Activated CD4-positive, alpha-beta T cell treated with anti-CD3 and anti-CD28 coated beads for 24 hours (primary cell): Measurements from ENCODE around the gene DNAJC8.
A peak's percentile ranks its signal among the peaks of the same experiment; 100 is the strongest.

Experiments used
- DNase-seq, 2 donors: peaks; one replicate each; pipeline ENCODE4 v3.0.0-alpha.2; 2020; ENCODE audit warnings: low read depth in 2 of 2

Gene DNAJC8

DNA sequence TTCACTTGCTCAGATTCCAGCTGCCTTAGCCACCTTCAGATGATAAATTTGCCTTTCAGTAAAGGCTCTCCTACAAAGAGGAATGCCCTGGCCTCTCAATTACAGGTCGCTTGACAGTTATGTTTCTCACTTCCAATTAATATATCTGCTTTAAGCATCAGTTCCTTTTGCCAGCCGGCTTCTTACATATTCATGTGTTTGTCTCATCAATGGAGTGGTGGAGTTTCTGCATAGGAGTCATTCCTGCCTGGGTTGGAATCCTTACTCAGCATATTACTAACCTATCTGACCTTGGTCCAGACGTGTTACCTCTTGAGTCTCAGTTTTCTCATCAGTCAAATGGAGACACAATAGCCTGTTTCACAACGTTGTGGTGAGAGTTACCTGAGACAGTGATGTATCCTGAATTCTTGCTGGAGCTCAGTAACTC, 17.1 kb upstream of the DNAJC8 start:
- DNase-seq = no peak

DNA sequence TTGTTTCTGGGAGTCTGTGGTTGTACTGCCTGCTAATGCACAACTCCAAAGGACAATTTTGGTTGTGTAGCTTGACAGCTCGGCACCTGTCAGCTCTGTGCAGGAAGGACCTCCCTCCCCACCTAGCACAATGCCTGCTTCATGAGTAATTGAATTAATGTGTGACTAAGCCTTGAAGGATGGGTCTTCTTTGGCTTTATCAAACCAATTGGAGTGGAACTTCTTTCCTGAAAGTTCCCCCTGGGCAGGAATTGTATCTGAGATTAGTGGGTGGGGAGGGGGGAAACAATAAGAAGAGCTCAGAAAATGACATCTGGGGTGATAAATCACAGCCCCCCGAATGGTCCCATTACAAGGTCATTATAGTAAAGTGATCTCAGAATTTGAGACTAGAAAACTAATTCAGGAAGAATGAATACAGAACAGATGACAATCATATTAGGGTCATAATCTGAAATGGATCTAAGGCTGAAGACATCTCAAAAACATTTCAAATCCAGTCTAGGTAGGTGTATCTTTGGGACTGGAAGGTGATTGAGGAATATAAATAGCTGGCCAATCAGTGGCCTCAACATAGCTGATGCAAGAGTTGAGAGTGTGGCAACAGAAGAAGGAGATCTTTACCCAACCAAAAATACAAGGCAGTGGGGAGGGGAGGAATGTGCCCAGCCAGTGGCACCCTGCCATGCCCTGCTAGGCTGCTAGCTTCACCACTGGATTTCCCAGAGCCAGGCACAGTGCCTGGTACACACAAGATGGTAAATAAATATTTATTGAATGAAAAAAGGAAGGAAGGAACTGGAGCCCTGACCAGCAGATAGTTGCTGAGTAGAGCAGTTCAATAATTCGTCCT, 16.4 kb upstream of the DNAJC8 start:
- no peak for DNase-seq

DNA sequence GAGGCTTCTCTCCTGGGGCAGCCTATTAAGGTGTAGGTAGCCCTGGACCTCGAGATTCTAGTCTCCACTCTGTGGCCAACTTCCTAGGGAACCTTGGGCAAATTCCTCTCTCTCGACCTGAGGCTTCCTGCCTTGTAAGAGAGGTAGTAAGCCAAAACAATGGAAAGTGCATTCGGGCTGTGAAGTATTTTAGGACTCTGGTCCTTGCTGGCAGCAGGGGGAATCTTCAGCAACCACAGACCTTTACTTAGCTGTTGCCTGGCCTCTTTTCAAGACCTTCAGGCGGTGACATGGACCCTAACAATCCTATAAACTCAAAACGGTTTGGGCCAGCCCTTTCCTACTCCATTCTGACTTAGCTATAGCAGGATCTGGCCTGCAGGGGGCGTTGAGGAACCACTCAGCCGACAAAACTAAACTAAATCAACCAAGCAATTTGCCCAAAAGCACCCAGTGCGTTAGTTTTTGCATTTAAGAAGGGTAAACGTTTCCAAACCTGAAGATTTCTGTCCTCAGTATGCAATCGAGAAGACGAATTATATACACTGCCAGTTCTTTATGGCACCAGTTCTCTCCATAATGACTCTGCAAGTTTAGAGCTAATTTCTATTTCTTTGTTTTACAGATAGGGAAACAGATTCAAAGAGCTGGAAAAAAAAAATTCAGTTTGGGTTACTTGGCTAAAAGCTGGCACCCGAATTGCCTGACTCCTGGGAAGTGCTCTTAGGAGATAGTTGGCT, 15.6 kb upstream of the DNAJC8 start:
- DNase-seq = peak; percentile 74 to 78

DNA sequence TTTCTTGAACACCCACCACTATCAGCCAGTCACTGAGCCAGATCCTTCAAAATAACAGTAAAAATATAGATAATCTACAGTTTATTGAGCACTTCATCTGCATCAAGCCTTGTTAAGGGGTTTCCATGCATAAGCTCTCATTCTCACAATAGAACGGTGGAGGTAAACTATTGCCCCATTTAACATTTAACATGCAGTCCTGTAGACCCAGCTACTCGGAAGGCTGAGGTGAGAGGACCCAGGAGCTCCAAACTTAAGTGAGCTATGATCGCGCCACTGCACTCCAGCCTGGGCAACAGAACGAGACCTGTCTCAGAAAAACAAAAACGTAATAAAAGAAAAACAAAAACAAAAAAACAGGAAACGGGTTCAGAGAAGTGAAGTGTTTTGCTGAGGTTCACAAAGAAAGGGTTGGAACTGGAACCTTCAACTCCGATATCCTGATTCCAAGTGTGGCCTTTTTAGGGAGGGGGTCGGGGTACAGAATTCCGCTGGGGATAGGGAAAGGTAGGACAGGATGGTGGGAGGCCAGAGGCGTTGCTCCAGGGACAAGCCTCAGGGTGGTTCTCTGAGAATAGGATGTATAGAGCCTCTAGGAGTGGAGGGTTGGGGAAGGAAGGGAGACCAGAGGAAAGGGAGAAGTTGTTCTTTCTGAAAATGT, 14.9 kb upstream of the DNAJC8 start:
- no peak for DNase-seq

DNA sequence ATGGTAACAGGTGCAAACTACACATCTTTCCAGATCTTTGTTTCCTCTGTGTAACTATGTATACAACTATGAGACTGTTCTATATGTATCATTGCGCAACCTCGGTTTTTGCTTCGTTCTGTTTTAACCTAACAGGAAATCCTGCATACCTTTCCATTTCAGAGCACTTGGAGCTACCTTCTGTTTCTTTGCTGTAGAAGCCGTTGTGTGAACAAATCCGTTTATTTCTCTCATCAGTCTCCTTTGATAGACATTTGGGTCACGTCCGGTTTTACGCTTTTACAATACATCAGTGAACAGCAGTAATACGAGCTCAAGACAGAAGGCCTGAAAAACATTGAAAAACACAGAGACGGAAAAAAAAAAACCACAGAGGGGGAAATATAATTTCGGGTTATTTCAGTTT, 13.6 kb upstream of the DNAJC8 start:
- DNase-seq = no peak

DNA sequence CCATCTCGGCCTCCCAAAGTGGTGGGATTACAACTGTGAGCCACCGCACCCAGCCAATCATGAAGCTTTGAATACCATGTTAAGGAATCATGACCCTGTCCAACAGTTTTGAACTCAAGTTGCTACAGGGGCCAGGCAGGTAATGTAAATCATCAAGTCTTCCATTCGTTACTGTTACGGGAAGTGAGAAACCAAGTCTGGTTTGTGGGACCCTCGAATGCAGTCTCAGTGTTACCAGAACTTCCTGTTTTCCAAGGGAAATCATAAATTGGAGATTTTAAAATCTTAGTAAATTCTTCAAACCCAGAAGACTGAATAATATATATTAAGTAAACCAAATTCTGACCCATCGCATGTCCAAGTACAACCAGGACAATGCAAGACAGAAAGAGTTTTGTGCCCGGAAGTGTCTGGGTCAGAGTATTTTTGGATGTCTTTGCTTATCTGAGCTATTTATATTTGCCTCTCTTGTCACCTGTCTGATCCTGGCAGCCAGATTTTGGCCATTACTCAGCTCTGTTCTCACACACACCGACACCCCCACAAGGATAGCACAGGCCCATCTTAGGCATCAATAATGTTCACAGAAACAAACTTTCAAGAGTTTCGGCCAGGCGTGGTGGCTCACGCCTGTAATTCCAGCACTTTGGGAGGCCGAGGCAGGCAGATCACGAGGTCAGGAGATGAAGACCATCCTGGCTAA, 11.9 kb upstream of the DNAJC8 start:
- DNase-seq = no peak

DNA sequence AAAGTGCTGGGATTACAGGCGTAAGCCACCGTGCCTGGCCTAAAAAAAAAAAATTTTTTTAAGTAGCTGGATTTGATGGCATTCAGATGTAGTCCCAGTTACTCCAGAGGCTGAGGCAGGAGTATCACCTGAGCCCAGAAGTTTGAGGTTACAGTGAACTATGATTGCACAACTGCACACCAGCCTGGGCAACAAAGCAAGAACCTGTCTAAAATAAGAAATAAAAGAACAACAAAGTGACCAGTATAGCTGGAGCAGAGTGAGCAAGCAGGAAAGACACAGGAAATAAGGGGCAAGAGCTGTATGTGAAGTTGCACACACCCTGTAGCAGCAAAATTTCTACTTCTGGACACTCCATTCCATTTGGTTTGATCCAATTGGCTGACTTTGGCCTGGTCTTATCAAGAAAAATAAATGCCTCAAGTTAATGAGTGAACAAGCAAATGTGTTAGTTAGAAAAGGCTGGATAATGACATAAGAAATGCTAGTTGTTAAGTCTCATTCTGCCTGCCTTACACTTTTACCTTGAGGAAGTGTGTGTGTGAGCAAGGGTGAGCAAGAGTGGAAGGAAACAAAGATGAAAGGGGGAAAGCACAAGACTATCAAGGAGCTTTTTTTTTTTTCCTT, 11.0 kb upstream of the DNAJC8 start:
- no peak for DNase-seq

DNA sequence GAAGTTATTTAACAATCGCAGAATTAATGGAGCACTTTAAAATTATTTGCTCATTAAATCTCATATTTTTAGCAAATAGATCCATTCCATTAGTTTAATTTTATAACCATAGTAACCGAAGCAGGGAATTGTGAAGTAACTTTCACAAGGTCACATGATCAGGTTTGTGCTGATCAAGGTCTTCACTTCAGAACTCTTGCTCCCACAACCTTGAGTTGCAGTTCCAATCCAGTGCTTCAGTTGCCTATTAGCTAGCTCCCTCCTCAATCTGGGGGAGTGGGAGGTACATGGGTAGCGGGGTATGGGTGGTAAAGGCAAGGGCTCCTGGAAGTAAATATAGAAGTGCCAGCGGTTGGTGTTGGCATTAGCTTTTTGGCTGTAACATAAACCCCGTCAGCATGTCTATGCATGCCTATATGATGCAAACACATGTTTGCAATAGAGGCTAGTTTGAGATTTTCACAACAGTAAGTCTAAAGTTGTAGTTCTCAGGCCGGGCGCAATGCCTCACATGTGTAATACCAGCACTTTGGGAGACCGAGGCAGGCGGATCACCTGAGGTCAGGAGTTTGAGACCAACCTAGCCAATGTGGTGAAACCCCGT, 8.9 kb upstream of the DNAJC8 start:
- no peak for DNase-seq

DNA sequence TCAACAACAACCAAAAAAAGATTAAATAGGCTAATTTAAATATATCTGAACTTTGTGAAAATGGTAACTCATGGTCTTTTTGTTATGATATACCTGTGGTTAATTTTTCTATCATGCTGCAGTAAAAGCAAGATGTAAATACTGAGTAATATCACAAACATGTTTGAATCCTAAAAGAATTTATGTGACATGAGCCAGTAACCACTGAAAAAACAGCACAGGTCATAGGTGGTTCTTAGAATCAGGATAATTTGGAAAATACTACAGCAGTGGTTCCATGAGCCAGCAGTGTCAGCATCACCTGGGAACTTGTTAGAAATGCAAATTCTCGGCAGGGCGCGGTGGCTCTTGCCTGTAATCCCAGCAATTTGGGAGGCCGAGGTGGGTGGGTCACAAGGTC, 7.2 kb upstream of the DNAJC8 start:
- no peak for DNase-seq

DNA sequence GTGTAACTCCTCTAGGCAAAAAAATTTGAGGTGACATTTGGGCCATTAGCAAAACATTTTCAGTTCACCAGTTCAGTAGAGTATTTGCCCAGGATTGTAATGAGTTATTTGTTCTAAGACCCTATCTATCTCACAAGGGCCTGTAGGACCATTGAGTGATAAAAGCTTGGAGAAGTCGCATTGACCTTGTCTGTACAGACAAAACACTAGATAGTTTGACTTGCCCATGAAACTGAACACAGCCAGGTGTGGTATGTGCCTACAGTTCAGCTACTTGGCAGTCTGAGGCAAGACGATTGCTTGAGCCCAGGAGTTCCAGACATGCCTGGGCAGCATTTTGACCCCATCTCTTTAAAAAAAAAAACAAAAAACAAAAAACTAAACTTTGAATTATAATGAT, 6.2 kb upstream of the DNAJC8 start:
- DNase-seq = no peak

DNA sequence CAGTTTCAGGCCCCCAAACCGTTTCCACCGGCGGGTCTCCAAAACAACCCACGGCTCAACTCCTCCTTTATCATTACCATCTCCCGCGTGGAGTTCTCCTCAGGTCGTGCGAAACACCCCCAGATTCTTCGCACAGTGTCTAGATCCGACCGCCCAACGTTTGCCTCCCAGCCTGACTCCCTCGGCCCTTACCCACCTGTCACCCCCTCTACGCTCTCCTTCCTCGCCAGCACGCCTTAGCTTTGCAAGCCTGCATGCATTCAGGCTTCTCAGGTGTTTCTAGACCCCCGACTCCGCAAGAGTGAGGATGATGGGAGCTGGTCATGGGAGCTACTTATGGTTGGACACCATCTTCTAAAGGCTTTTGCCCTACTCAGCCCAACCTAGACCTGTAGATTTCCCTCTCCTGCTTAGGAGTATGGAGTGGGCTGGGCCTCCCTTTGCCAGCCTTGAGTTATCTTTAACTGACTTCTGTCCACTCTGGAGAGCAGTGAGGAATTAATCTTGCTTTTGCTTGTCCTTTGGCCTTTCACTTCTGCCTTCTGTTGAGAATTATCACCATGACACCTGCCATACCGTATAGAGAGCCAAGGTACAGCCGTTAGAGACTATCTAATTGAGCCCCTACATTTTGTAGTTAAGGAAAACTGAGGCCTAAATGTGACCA, 4.0 kb upstream of the DNAJC8 start:
- no peak for DNase-seq

DNA sequence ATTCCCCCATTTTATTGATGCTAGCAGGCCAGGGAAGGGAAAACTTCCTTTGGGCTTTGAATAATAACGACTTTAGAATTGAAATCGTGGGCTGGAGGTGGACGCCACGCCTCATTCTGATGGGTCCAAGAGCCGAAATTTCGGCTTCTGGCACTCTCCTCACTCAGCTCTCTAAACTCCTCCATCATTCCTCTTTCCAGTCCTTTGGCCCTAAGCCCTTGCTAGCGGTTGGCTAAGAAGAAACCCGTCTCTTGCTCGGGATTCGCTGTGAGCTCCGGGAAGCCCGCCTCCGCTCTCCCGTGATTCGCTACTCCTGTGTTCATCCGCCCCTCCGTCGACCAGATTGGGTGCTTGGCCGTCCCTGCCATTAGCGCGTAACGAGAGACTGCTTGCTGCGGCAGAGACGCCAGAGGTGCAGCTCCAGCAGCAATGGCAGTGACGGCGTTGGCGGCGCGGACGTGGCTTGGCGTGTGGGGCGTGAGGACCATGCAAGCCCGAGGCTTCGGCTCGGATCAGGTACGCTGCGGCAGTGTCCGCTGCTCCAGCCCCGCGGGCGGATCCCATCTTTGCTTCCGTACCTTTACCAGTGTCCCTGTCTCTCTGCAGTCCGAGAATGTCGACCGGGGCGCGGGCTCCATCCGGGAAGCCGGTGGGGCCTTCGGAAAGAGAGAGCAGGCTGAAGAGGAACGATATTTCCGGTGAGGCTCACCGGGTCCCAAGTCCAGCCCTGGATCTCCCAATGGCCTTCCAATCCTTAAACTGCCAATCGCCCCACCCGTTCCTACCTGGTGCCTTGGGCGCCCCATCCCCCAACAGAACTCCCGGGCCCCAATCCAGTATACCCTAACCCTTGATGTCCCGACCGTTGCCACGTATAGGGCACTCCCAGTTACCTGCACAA, 3.2 kb upstream of the DNAJC8 start, which contains the start of gene ATP5IF1:
Gene ATP5IF1 (plus strand): TSS at position 370 of the 901 bp plus-strand sequence. CDS start 60 bp downstream, at position 430.
- DNase-seq = peak; percentile 90 to 91

DNA sequence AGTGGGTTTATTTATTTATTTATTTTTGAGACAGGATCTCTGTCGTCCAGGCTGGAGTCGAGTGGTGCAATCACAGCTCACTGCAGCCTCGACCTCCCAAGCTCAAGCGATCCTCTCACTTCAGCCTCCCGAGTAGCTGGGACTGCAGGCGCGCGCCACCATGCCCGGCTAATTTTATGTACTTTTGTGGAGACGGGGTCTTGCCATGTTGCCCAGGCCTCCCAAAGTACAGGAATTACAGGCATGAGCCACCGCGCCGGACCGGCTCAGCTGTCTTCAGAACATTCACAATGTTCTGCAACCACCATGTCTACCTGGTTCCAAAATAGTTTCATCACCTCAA, 406 bp upstream of the DNAJC8 start:
- DNase-seq = no peak

DNA sequence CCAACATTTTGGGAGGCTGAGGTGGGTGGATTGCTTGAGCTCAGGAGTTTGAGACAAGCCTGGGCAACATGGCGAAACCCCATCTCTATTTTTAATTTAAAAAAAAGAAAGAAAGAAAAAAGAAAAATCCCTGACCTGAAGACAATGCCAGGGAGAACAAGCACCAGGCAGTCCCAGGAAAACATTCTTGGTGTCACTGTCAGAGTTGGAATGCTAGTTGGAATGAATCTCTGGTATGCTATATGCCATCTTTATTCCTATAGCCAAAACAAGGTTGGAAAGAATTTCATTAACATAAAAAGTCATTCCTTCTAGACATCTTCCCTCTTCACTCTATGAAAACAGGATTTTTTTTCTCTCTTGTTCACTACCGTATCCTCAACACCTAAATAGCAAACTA, 2.8 kb downstream of the DNAJC8 start:
- DNase-seq = no peak

DNA sequence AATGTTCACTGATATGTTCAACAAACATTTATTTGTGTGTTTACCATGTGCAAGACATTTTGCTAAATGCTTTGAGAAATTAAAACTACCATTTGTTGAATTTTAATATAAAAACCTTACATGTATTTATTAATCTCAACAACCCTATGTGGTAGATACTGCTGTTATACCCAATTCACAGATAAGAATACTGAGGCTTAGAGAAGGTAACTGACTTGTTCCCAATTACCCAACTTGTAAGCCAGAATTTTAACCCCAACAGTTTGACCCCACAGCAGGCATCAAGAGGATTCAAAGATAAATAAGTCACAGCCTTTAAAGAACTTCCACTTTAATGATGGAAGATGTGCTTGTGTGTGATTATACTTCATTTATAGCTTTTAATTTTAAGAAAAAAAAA, 3.7 kb downstream of the DNAJC8 start:
- no peak for DNase-seq

DNA sequence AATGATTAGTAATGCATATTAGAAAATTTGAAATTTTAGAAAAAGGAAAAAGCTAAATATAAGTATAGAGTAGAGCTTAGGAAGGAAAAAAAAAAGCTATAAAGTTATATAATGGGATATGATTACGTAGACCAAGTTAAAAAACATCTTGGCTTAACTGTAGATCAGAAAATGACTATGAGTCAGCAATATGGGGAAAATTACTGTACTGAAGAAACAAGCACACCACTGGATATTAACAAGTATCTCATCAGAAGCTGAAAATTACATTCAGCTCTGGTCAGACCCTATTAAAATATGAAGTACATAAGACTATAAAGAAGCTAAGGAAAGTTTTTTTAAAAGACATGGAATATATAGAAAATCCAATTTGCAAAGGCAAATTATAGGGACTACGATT, 19.5 kb downstream of the DNAJC8 start:
- DNase-seq = no peak

DNA sequence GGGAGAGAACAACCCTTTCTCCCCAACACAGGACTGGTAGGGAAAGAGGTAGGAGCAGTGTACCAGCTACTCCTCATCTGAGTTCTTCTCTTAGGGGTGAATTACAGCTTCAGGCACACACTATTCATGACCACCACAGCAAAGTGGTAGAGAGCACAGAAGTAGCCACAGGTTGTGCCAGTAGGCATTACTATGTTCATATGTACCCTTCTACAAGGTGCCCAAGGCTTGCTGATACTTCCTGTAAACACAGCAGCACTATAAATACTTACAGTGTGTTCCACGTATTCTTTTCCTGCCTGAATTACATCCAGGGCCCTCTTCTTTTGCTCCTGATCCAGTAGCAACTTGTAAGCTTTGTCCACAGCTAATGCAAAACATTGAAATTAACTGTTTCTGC, 23.1 kb downstream of the DNAJC8 start:
- no peak for DNase-seq

DNA sequence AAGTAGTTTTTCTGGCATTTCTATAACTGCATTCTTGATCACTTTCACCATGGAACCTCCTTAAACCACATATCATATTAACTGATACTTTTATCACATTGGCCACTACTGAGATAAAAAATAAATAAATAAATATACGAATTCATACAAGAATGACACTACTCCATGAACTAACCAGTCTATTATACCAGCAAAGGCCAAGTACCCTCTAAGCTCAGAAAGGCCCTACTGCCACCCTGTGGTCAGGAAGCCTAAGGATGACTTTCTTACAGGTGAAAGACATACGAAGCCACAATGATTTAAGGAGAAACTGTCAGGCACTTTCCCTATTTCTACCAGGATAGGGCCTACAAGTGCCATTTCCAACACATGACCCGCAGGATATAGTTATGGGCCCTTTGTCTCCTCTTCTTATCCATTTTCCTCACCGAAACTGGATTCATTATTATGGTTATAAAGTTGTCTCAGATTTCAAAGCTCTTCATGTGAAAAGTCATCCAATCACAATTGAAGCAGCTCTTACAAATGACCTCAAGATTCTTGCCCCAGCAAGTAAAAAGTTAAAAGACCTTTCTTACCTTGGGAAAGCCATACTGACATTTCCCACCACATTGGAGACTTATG, 23.9 kb downstream of the DNAJC8 start:
- DNase-seq = peak in 1 of 2 donors; percentile 29

DNA sequence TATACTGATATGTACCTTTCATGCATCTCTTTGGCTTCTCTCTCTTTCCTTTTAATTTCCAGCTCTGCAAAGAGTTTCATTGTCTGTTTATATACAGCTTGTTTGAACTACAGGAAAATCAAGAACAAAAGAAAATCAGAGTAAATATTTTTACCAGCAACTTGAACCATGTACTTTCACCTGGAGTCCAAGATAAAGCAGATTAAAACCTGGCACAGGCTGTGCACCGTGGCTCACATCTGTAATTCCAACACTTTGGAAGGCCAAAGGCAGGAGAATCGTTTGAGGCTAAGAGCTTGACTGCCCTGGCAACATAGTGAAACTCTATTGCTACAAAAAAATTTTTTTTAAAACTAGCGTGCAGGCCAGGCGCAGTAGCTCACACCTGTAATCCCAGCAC, 27.6 kb downstream of the DNAJC8 start:
- no peak for DNase-seq
